Uterus (tissue), 4 donors: Measurements from ENCODE around the gene WWP2. TPM values are rescaled to one million over a fixed set of nuclear protein-coding genes. Genes with fewer than 3 reads are reported as not detected.

Experiments
- DNase-seq, 2 donors: peaks; one replicate each; pipeline ENCODE4 v3.0.0-alpha.2; 2019 to 2020
- H3K27ac ChIP-seq, 2 donors: fragments of 200-600 bp; sonication (generic); 1 replicate in 1 of 2; 2 replicates in 1 of 2; pipeline ENCODE4 v1.5.1; 2016 to 2018
- H3K27me3 ChIP-seq, 2 donors: fragments of 200-600 bp; sonication (generic); one replicate each; pipeline ENCODE4 v1.5.1; 2018 to 2019; ENCODE audit warnings: control low read depth in 1 of 2
- H3K36me3 ChIP-seq, 2 donors: fragments of 200-600 bp; sonication (generic); one replicate each; pipeline ENCODE4 v1.5.1; 2019; ENCODE audit warnings: control low read depth in 1 of 2
- H3K4me1 ChIP-seq, 2 donors: fragments of 200-600 bp; sonication (generic); one replicate each; pipeline ENCODE4 v1.5.1; 2018 to 2019; ENCODE audit warnings: control low read depth in 1 of 2
- H3K4me3 ChIP-seq, 2 donors: fragments of 200-600 bp; sonication (generic); 1 replicate in 1 of 2; 2 replicates in 1 of 2; pipeline ENCODE4 v1.5.1; 2018 to 2019; ENCODE audit warnings: mild to moderate bottlenecking in 1 of 2
- H3K9me3 ChIP-seq, 2 donors: fragments of 200-600 bp; sonication (generic); one replicate each; pipeline ENCODE4 v1.5.1; 2019; ENCODE audit warnings: control low read depth in 1 of 2
- POLR2A ChIP-seq, 2 donors: fragments of 450-650 bp; IDR thresholded peaks; one replicate each; pipeline ENCODE4 v1.6.1; 2016; ENCODE audit warnings: antibody characterized with exemption in 2 of 2, mild to moderate bottlenecking in 1 of 2, moderate library complexity in 1 of 2
- intact Hi-C: fragments of 100-400 bp; cut with DNase I; formaldehyde crosslinking; loops from one replicate; pipeline ENCODE4 v1.15.1; 2023; ENCODE audit warnings: low total_unique reads
- total RNA-seq, 4 donors: library from RNA; depleted of rRNA in 3 of 4; stranded (reverse); fragments of >200 nt in 3 of 4; gene quantifications; one replicate each; pipeline versions ENCODE4 v1.1.0 to v1.2.4, GENCODE V29; 2014 to 2023
- TF ChIP-seq, protein P1 (sequence below), 4 experiments: fragments of 200-600 bp in 2 of 4; fragments of 450-650 bp in 2 of 4; sonication (generic) in 2 of 4; IDR thresholded peaks; one replicate each; pipeline ENCODE4 v1.5.1; 2016 to 2019; ENCODE audit warnings: antibody characterized with exemption in 4 of 4, mild to moderate bottlenecking in 2 of 4, moderate library complexity in 1 of 4
- donor health status: DM: yes; HTN: yes; CAD: no.

Gene WWP2
- total RNA-seq, 4 donors from 2014 or later: 12.8 to 57.9 (median 32.4) TPM

DNA sequence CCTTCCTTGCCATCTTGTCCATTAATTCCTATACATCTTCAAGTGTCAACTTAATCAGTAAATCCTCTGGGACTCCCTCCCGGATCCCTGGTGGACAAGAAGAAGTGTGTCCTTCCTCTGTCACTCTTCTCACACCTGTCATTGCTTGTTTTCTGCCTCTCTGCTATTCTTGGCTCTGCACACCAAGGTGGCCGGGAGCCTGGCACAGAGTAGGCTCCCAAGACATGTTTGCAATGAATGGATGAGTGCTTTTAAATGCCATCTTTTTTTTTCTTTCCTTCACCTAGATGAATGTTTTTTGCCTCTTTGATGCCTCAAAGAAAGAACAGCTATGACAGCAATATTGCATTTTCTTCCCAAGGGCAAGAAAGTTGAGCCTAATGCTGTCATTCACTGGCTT lies 131.0 kb downstream of the WWP2 start:
- no peak overlapping the region for H3K27ac ChIP-seq
- no peak overlapping the region for H3K4me3 ChIP-seq
- intact Hi-C loops: no loop called here
- H3K9me3 ChIP-seq: no peaks in the 10 kb centered on the region
- no peaks in the 10 kb centered on the region for H3K27me3 ChIP-seq
- DNase-seq: no peak
- no peaks in the 10 kb centered on the region for H3K4me1 ChIP-seq
- TF ChIP-seq POLR2A (IDR thresholded peaks at IDR 0.05): no peak
- H3K36me3 ChIP-seq: no peaks in the 10 kb centered on the region

- Histone ChIP-seq H3K9me3 (no peaks in the 10 kb centered on the region), H3K27me3 (no peaks in the 10 kb centered on the region), H3K4me1 (no peaks in the 10 kb centered on the region), H3K36me3 (no peaks in the 10 kb centered on the region), H3K27ac (no peak overlapping the region), H3K4me3 (no peak overlapping the region)
- no peak for TF ChIP-seq POLR2A (IDR thresholded peaks at IDR 0.05)
- TF ChIP-seq, protein P1, sequence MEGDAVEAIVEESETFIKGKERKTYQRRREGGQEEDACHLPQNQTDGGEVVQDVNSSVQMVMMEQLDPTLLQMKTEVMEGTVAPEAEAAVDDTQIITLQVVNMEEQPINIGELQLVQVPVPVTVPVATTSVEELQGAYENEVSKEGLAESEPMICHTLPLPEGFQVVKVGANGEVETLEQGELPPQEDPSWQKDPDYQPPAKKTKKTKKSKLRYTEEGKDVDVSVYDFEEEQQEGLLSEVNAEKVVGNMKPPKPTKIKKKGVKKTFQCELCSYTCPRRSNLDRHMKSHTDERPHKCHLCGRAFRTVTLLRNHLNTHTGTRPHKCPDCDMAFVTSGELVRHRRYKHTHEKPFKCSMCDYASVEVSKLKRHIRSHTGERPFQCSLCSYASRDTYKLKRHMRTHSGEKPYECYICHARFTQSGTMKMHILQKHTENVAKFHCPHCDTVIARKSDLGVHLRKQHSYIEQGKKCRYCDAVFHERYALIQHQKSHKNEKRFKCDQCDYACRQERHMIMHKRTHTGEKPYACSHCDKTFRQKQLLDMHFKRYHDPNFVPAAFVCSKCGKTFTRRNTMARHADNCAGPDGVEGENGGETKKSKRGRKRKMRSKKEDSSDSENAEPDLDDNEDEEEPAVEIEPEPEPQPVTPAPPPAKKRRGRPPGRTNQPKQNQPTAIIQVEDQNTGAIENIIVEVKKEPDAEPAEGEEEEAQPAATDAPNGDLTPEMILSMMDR (IDR thresholded peaks at IDR 0.05): no peak
- DNase-seq: no peak
- intact Hi-C loops: no loop called here
Observed at GRCh38 chr16:69894676-69895075, 132.5 kb downstream of the WWP2 start.

DNA sequence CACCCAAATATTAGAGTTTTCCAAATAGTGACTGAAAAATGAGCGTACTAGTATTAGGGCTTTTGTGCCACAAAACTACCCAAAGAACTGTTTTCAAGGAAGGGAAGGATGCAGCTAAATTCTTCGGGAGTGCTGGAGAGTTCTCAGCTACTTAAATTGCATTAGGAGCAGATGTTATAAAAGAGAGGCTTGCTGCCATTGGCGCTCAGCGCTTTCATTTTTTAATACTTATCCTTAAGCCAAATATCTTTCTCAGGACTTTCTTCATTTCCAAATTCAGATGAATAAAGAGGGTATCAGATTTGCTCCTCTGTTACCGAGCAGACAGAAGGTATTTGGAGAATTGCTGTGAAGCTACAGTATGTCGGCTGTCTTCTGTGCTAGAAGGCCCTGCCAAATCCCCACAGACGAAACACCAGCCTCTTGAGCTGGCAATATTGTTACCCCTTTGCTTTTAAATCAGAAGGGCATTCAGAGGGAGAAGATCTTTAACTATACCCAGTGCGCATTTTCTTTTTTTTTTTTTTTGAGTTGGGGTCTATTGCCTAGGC lies 141.8 kb downstream of the WWP2 start:
- Histone ChIP-seq H3K27me3 (no peaks in the 10 kb centered on the region), H3K27ac (peak overlapping the region; percentile 48 to 72), H3K4me3 (no peak overlapping the region), H3K9me3 (no peaks in the 10 kb centered on the region), H3K4me1 (peaks cover 0 to 7% of the 10 kb centered on the region in 2 donors), H3K36me3 (no peaks in the 10 kb centered on the region)
- intact Hi-C loops: no loop called here
- no peak for TF ChIP-seq POLR2A (IDR thresholded peaks at IDR 0.05)
- no peak for DNase-seq

DNA sequence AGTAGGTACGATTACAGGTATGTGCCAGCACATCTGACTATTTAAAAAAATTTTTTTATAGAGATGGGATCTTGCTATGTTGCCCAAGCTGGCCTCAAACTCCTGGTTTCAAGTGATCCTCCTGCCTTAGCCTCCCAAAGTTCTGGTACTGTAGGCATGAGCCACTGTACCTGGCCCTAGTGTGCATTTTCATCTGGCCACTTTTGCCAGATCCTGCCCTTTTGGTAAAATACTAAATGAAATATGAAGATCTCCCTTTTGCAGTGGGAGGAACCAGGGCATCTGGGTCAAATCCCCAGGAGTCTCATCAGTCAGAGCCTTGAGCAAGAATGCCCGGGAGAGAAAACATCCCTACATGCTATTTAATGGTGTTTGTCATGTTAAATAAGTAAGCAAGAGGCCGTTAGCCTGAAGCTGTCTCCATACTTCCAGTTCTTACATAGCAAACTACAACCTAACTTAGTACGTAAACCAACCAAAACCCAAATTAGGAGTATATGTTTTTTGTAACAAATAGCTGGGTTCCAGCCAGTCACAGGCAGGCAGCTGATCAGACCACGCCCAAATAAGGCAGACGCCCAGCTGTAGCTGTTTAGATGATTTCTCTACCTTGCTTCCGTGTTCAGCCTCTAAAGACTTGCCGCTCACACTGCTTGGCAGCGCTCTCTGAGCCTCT lies 142.5 kb downstream of the WWP2 start:
- DNase-seq: no peak
- no peak for TF ChIP-seq POLR2A (IDR thresholded peaks at IDR 0.05)
- TF ChIP-seq, protein P1 (IDR thresholded peaks at IDR 0.05): no peak
- intact Hi-C loops: no loop called here
- Histone ChIP-seq H3K4me1 (peaks cover 0 to 7% of the 10 kb centered on the region in 2 donors), H3K27ac (peak overlapping the region in 1 of 2 donors; percentile 72), H3K36me3 (no peaks in the 10 kb centered on the region), H3K27me3 (no peaks in the 10 kb centered on the region), H3K4me3 (no peak overlapping the region), H3K9me3 (no peaks in the 10 kb centered on the region)

DNA sequence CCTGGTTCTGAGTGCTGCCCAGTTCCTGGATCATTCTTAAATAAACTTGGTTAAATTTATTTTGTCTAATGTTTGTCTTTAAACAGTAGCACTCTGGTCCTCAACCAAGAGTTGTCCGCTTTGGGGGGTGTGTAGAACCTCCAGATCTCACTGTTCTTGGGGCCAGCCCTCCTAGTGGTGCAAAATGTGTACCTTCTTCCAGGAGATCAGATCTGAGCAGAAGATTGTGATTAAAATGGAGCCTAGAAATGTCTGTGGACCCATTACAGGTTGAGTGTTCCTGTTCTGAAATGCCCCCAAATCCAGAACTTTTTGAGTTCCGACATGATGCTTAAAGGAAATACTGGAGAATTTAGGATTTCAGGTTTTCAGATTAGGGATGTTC lies 143.0 kb downstream of the WWP2 start:
- intact Hi-C loops: no loop called here
- no peak overlapping the region for H3K27ac ChIP-seq
- H3K27me3 ChIP-seq: no peaks in the 10 kb centered on the region
- no peak for TF ChIP-seq POLR2A (IDR thresholded peaks at IDR 0.05)
- TF ChIP-seq, protein P1 (IDR thresholded peaks at IDR 0.05): no peak
- H3K4me3 ChIP-seq: no peak overlapping the region
- H3K4me1 ChIP-seq: peaks cover 0 to 7% of the 10 kb centered on the region in 2 donors
- H3K9me3 ChIP-seq: no peaks in the 10 kb centered on the region
- no peak for DNase-seq
- no peaks in the 10 kb centered on the region for H3K36me3 ChIP-seq

- intact Hi-C loops: no loop called here
- no peaks in the 10 kb centered on the region for H3K27me3 ChIP-seq
- H3K9me3 ChIP-seq: no peaks in the 10 kb centered on the region
- TF ChIP-seq POLR2A (IDR thresholded peaks at IDR 0.05): no peak
- TF ChIP-seq, protein P1 (IDR thresholded peaks at IDR 0.05): no peak
- no peak overlapping the region for H3K27ac ChIP-seq
- no peak for DNase-seq
- no peaks in the 10 kb centered on the region for H3K36me3 ChIP-seq
- H3K4me1 ChIP-seq: no peaks in the 10 kb centered on the region
- no peak overlapping the region for H3K4me3 ChIP-seq
Observed at GRCh38 chr16:69906838-69907401, 144.8 kb downstream of the WWP2 start.
